DND-41 (cell line): ENCODE results near the gene NTMT2.

ENCODE experiments used
- ATAC-seq: fragments of 200-7000 bp; cut with Tn5 transposase; 3 replicates; pipeline ENCODE4 v1.9.1; 2021; ENCODE audit warnings: low read depth; ENCODE audit not compliant: insufficient read depth
- DNase-seq: peaks from one replicate; pipeline ENCODE4 v3.0.0-alpha.2; 2020
- H2AFZ ChIP-seq: 2 replicates; pipeline ENCODE4 v1.6.0; 2012; ENCODE audit warnings: low read depth, low read length
- H3K27ac ChIP-seq: 2 replicates; pipeline ENCODE4 v1.5.1; 2012; ENCODE audit warnings: low read length, inconsistent platforms
- H3K27me3 ChIP-seq: fragments of 200-600 bp; sonication (generic); 2 replicates; pipeline ENCODE4 v1.6.0; 2012; ENCODE audit warnings: low read length, mild to moderate bottlenecking, inconsistent platforms; ENCODE audit not compliant: insufficient read depth, poor library complexity
- H3K36me3 ChIP-seq: 2 replicates; pipeline ENCODE4 v1.5.1; 2012; ENCODE audit warnings: low read length, inconsistent platforms; ENCODE audit not compliant: insufficient read depth
- H3K4me1 ChIP-seq: 2 replicates; pipeline ENCODE4 v1.5.1; 2012; ENCODE audit warnings: mild to moderate bottlenecking, low read length; ENCODE audit not compliant: insufficient read depth
- H3K4me2 ChIP-seq: 2 replicates; pipeline ENCODE4 v1.6.0; 2012; ENCODE audit warnings: mild to moderate bottlenecking, moderate library complexity, low read length, inconsistent platforms; ENCODE audit not compliant: insufficient read depth
- H3K4me3 ChIP-seq, 2 experiments: fragments of 200-600 bp in 1 of 2; shearing (Covaris generic) in 1 of 2; 2 replicates each; pipeline ENCODE4 v1.5.1; 2012 to 2016; ENCODE audit warnings: inconsistent platforms in 2 of 2, low read length in 2 of 2, mild to moderate bottlenecking in 2 of 2, low read depth in 1 of 2, moderate library complexity in 1 of 2
- H3K79me2 ChIP-seq: 2 replicates; pipeline ENCODE4 v1.6.0; 2012; ENCODE audit warnings: low read length, inconsistent platforms; ENCODE audit not compliant: insufficient read depth
- H3K9ac ChIP-seq: 2 replicates; pipeline ENCODE4 v1.6.0; 2012; ENCODE audit warnings: low read depth, mild to moderate bottlenecking, inconsistent platforms, low read length, moderate library complexity
- H3K9me3 ChIP-seq: 2 replicates; pipeline ENCODE4 v1.5.1; 2012; ENCODE audit warnings: low read length, moderate library complexity, mild to moderate bottlenecking, inconsistent platforms; ENCODE audit not compliant: insufficient read depth, severe bottlenecking
- H4K20me1 ChIP-seq: 2 replicates; pipeline ENCODE4 v1.6.0; 2012; ENCODE audit warnings: low read length; ENCODE audit not compliant: insufficient read depth
- CTCF ChIP-seq: IDR thresholded peaks from 2 replicates; pipeline ENCODE4 v1.5.1; 2012; ENCODE audit warnings: borderline replicate concordance, low read length, moderate library complexity, mild to moderate bottlenecking; ENCODE audit not compliant: poor library complexity, severe bottlenecking; ENCODE audit errors: extremely low read depth
- EZH2 ChIP-seq: IDR thresholded peaks from 3 replicates; pipeline ENCODE4 v1.6.1; 2012; ENCODE audit warnings: borderline replicate concordance, low read depth, mild to moderate bottlenecking, moderate library complexity, low read length, inconsistent platforms; ENCODE audit not compliant: severe bottlenecking

Gene NTMT2

GRCh38 chr1:170125269-170125668 lies 20.5 kb upstream of the NTMT2 start:
- no peak for ATAC-seq

GRCh38 chr1:170126696-170127095 lies 19.1 kb upstream of the NTMT2 start:
- Histone ChIP-seq H3K36me3 (no peaks in the 10 kb centered on the region), H4K20me1 (no peaks in the 10 kb centered on the region), H3K4me2 (no peak overlapping the region), H3K27ac (no peak overlapping the region), H3K4me1 (no peaks in the 10 kb centered on the region), H2AFZ (peak overlapping the region; percentile 44; the same call in 1 of the 2 replicates), H3K9me3 (no peaks in the 10 kb centered on the region), H3K27me3 (no peaks in the 10 kb centered on the region), H3K79me2 (no peaks in the 10 kb centered on the region), H3K9ac (no peak overlapping the region), H3K4me3 (no peak overlapping the region)
- TF ChIP-seq CTCF (no peak), EZH2 (no peak)
- ATAC-seq = peak; percentile 58; the same call in 1 of the 3 replicates
- no peak for DNase-seq

More at GRCh38 chr1:170125269-170125668, 20.5 kb upstream of the NTMT2 start:
- Histone ChIP-seq H3K27ac (no peak overlapping the region), H4K20me1 (no peaks in the 10 kb centered on the region), H3K4me3 (no peak overlapping the region), H3K9ac (no peak overlapping the region), H3K79me2 (no peaks in the 10 kb centered on the region), H2AFZ (no peak overlapping the region), H3K4me1 (no peaks in the 10 kb centered on the region), H3K9me3 (no peaks in the 10 kb centered on the region), H3K27me3 (no peaks in the 10 kb centered on the region), H3K4me2 (no peak overlapping the region), H3K36me3 (no peaks in the 10 kb centered on the region)
- no peak for DNase-seq
- no peak for TF ChIP-seq EZH2
- TF ChIP-seq CTCF = no peak

GRCh38 chr1:170131450-170131849 lies 14.3 kb upstream of the NTMT2 start:
- no peaks in the 10 kb centered on the region for H3K9me3 ChIP-seq
- no peak overlapping the region for H3K27ac ChIP-seq
- TF ChIP-seq EZH2 (no peak), CTCF (no peak)
- H3K4me2 ChIP-seq = no peak overlapping the region
- no peak overlapping the region for H3K4me3 ChIP-seq
- ATAC-seq = no peak
- H4K20me1 ChIP-seq = no peaks in the 10 kb centered on the region
- no peaks in the 10 kb centered on the region for H3K79me2 ChIP-seq
- no peak for DNase-seq
- H3K9ac ChIP-seq = no peak overlapping the region
- no peaks in the 10 kb centered on the region for H3K27me3 ChIP-seq
- no peaks in the 10 kb centered on the region for H3K36me3 ChIP-seq
- no peaks in the 10 kb centered on the region for H3K4me1 ChIP-seq
- no peak overlapping the region for H2AFZ ChIP-seq

GRCh38 chr1:170131984-170132383 lies 13.8 kb upstream of the NTMT2 start:
- Histone ChIP-seq H3K4me1 (no peaks in the 10 kb centered on the region), H3K27me3 (no peaks in the 10 kb centered on the region), H3K27ac (no peak overlapping the region), H3K9ac (no peak overlapping the region), H3K4me3 (no peak overlapping the region), H2AFZ (no peak overlapping the region), H3K4me2 (no peak overlapping the region), H4K20me1 (no peaks in the 10 kb centered on the region), H3K9me3 (no peaks in the 10 kb centered on the region), H3K36me3 (no peaks in the 10 kb centered on the region), H3K79me2 (no peaks in the 10 kb centered on the region)
- ATAC-seq (no peak), DNase-seq (no peak)
- TF ChIP-seq EZH2 = no peak
- no peak for TF ChIP-seq CTCF
